ENCODE results near the gene GDPD3.

Gene GDPD3

GRCh38 chr16:30095166-30096078, 17.9 kb downstream of the GDPD3 start:
- peaks cover 20% of the 10 kb centered on the region for H3K9me3 ChIP-seq (ENCODE audit: control insufficient read depth, low read length)
- peaks cover 35% of the 10 kb centered on the region for H3K4me1 ChIP-seq (ENCODE audit: control insufficient read depth, insufficient read depth, low read length, poor library complexity, severe bottlenecking)
- H3K27ac ChIP-seq (ENCODE audit: insufficient read depth, low read length, poor library complexity, severe bottlenecking) = peak overlapping the region; percentile 82

DNA sequence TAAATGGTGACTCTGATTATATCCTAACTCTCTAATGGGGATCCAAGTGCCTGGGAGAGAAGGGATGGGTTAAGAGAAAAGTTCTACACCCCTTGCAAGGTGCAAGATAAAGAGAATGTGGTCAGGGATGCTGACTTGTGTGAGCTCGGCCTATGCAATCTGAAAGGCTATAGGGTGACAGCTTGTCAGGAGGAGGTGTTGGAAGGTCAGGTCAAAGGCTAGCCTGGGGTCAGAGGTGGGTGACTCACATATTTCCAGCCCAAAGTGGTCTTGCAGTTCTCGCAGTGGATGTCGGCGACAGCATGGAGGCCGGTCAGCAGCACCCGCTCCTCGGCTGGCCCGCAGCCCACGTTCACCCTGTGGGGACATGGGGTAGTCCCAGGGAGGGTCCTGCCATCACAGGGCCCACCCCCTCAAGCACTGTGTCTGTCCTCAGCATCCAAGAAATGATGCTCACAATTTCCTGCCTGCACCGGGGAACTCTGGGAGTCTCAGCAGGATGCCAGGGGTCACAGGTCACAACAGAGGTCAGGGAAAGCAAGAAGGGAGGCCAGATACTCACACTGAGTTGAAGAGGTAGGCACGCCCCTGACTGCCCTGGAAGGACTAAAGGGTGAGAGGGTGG, 18.7 kb downstream of the GDPD3 start:
- no peak for DNase-seq
- H3K36me3 ChIP-seq (ENCODE audit: control insufficient read depth, insufficient read depth, low read length) = peaks cover 8% of the 10 kb centered on the region
- peaks cover 20% of the 10 kb centered on the region for H3K9me3 ChIP-seq (ENCODE audit: control insufficient read depth, low read length)
- peak overlapping the region; percentile 74 for H3K4me3 ChIP-seq (ENCODE audit: insufficient read depth, low read depth, low read length, poor library complexity, severe bottlenecking)
- peak overlapping the region; percentile 82 for H3K27ac ChIP-seq (ENCODE audit: insufficient read depth, low read length, poor library complexity, severe bottlenecking)
- peaks cover 42% of the 10 kb centered on the region for H3K4me1 ChIP-seq (ENCODE audit: control insufficient read depth, insufficient read depth, low read length, poor library complexity, severe bottlenecking)
- no peaks in the 10 kb centered on the region for H3K27me3 ChIP-seq (replicated peaks; ENCODE audit: control insufficient read depth, insufficient read depth, low read length, poor library complexity, severe bottlenecking)

More at GRCh38 chr16:30095166-30096078, 17.9 kb downstream of the GDPD3 start:
- no peak for DNase-seq
- H3K36me3 ChIP-seq (ENCODE audit: control insufficient read depth, insufficient read depth, low read length) = peaks cover 8% of the 10 kb centered on the region
- H3K4me3 ChIP-seq (ENCODE audit: insufficient read depth, low read depth, low read length, poor library complexity, severe bottlenecking) = peak overlapping the region; percentile 74
- H3K27me3 ChIP-seq (replicated peaks; ENCODE audit: control insufficient read depth, insufficient read depth, low read length, poor library complexity, severe bottlenecking) = no peaks in the 10 kb centered on the region

GRCh38 chr16:30092373-30093010, 20.8 kb downstream of the GDPD3 start:
- Histone ChIP-seq H3K27me3 (replicated peaks; ENCODE audit: control insufficient read depth, insufficient read depth, low read length, poor library complexity, severe bottlenecking) (no peaks in the 10 kb centered on the region), H3K4me3 (ENCODE audit: insufficient read depth, low read depth, low read length, poor library complexity, severe bottlenecking) (peak overlapping the region; percentile 38), H3K36me3 (ENCODE audit: control insufficient read depth, insufficient read depth, low read length) (peaks cover 8% of the 10 kb centered on the region), H3K27ac (ENCODE audit: insufficient read depth, low read length, poor library complexity, severe bottlenecking) (peak overlapping the region; percentile 66), H3K9me3 (ENCODE audit: control insufficient read depth, low read length) (peaks cover 8% of the 10 kb centered on the region), H3K4me1 (ENCODE audit: control insufficient read depth, insufficient read depth, low read length, poor library complexity, severe bottlenecking) (peaks cover 42% of the 10 kb centered on the region)
- peak; percentile 58 to 68 (median 58) for DNase-seq

DNA sequence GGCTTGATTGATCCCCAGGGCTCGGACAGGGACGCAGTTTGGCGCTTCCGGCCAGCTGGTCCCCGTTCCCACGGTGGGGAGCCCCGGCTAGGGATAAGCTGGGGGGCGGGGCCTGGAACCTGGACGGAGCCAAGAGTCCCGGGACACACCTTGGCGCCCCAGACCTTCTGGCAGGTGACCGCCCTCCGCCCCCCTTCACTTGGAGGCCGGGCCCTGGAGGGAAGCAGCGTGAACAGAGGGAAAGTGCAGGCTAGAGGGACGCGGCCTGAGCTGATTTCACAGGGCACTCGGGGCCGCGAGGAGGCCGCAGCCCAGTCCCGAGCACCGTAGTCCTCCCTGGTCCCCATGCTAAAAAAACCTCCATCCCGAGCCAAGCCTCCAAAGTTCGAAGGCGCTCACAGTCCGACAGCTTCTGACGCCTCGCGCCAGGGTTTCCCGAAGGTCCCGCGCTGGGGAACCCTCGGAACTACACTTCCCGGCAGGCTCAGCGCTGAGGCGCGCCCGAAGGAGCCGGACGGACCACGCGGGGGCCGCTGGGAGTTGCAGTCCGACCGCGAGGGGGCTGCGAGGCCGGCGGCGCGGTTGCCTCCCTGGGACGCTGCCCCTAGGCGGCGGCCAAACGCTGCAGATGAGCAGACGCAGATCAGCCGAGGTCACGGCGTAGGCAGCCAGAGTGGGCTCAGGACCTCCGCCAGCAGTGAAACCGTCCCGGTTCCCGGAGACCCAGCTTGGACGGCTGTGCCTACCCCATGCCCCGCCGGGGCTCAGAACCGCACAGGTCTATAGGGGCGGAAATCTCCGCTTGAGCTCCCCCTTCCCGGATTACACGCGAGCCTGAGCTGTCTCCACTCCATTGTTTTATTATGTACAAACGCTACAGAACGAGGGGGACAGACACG, 21.6 kb downstream of the GDPD3 start, which contains the start of gene TBX6:
Gene TBX6, minus strand, starts transcription at position 451 of the 899 bp plus-strand sequence. CDS start 731 bp downstream, outside the sequence.
- peaks cover under 1% of the 10 kb centered on the region for H3K9me3 ChIP-seq (ENCODE audit: control insufficient read depth, low read length)
- H3K27ac ChIP-seq (ENCODE audit: insufficient read depth, low read length, poor library complexity, severe bottlenecking) = peak within 1 kb of the TSS; percentile 66
- peak within 1 kb of the TSS; percentile 38 for H3K4me3 ChIP-seq (ENCODE audit: insufficient read depth, low read depth, low read length, poor library complexity, severe bottlenecking)
- no peaks in the 10 kb centered on the region for H3K27me3 ChIP-seq (replicated peaks; ENCODE audit: control insufficient read depth, insufficient read depth, low read length, poor library complexity, severe bottlenecking)
- H3K4me1 ChIP-seq (ENCODE audit: control insufficient read depth, insufficient read depth, low read length, poor library complexity, severe bottlenecking) = peaks cover 42% of the 10 kb centered on the region
- H3K36me3 ChIP-seq (ENCODE audit: control insufficient read depth, insufficient read depth, low read length) = peaks cover 8% of the 10 kb centered on the region
- DNase-seq = peak; percentile 87 to 89 (median 87)

DNA sequence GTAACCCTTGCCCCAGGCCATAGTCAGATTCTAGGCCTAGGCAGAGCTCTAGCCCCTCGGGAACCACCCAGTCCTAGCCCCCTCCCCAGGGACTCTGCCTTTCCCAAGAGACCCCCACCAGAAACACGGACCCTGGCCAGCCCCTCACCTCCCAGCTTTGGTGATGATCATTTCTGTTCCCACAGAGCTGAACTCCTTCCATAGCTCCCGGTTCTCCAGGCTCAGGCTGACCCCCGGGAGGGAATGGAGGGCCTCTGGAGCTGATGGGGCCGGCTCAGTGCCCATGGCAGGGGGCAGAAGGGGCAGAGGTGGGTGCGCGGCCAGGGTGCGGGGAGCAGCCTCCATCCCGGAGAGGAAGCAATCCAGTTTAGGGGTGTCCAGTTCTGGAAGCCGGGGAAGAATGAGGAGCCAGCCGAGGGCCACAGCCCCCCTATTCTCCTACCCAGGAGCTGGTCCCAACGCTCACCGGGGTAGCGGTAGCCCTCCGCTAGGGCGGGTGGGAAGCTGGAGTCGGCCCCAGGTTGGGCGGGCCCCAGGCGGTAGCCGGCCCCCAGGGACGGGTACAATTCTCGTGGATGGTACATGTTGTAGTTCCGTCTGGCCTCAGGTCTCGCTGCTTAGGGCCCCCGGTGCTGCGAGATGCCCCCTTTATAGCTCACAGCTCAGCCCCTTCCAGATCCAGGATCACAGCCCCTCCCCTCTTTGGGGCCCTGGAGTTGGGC, 22.6 kb downstream of the GDPD3 start:
- Histone ChIP-seq H3K9me3 (ENCODE audit: control insufficient read depth, low read length) (no peaks in the 10 kb centered on the region), H3K27ac (ENCODE audit: insufficient read depth, low read length, poor library complexity, severe bottlenecking) (no peak overlapping the region), H3K4me3 (ENCODE audit: insufficient read depth, low read depth, low read length, poor library complexity, severe bottlenecking) (no peak overlapping the region), H3K4me1 (ENCODE audit: control insufficient read depth, insufficient read depth, low read length, poor library complexity, severe bottlenecking) (peaks cover 42% of the 10 kb centered on the region), H3K36me3 (ENCODE audit: control insufficient read depth, insufficient read depth, low read length) (peaks cover 8% of the 10 kb centered on the region), H3K27me3 (replicated peaks; ENCODE audit: control insufficient read depth, insufficient read depth, low read length, poor library complexity, severe bottlenecking) (no peaks in the 10 kb centered on the region)
- DNase-seq = no peak

- peaks cover 16% of the 10 kb centered on the region for H3K36me3 ChIP-seq (ENCODE audit: control insufficient read depth, insufficient read depth, low read length)
- H3K27ac ChIP-seq (ENCODE audit: insufficient read depth, low read length, poor library complexity, severe bottlenecking) = no peak overlapping the region
- H3K4me1 ChIP-seq (ENCODE audit: control insufficient read depth, insufficient read depth, low read length, poor library complexity, severe bottlenecking) = peaks cover 30% of the 10 kb centered on the region
Observed at GRCh38 chr16:30088832-30089624, 24.3 kb downstream of the GDPD3 start.

DNA sequence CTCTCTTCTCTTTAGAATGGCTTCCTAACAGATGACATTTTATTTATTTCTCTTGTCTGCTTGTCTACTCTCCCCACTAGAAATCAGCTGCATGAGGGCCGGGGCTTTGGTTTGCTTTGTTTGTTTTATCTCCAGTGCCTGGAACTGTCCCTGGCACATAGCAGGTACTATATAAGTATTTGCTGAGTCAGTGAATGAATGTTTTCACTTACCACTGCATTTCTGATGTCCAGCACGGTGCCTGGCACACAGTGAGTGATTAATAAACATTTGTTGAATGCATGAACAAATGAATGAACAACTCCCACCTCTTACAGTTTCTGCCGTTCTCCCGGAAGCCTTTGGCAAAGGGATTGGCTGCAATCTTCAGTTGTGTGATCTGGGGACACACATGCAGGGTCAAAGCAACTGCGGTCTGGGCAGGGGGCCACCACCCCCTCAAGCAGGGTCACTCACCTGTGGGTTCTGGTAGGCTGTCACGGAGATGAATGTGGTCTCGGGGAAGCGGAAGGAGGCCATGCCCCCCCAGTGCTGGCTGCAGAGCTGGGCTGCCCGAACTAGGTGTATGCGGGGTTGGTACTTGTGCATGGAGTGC, 25.0 kb downstream of the GDPD3 start:
- peaks cover 30% of the 10 kb centered on the region for H3K4me1 ChIP-seq (ENCODE audit: control insufficient read depth, insufficient read depth, low read length, poor library complexity, severe bottlenecking)
- no peak overlapping the region for H3K27ac ChIP-seq (ENCODE audit: insufficient read depth, low read length, poor library complexity, severe bottlenecking)
- H3K4me3 ChIP-seq (ENCODE audit: insufficient read depth, low read depth, low read length, poor library complexity, severe bottlenecking) = no peak overlapping the region
- H3K27me3 ChIP-seq (replicated peaks; ENCODE audit: control insufficient read depth, insufficient read depth, low read length, poor library complexity, severe bottlenecking) = no peaks in the 10 kb centered on the region
- no peaks in the 10 kb centered on the region for H3K9me3 ChIP-seq (ENCODE audit: control insufficient read depth, low read length)
- DNase-seq = no peak
- H3K36me3 ChIP-seq (ENCODE audit: control insufficient read depth, insufficient read depth, low read length) = peaks cover 23% of the 10 kb centered on the region

More at GRCh38 chr16:30088832-30089624, 24.3 kb downstream of the GDPD3 start:
- Histone ChIP-seq H3K27me3 (replicated peaks; ENCODE audit: control insufficient read depth, insufficient read depth, low read length, poor library complexity, severe bottlenecking) (no peaks in the 10 kb centered on the region), H3K4me3 (ENCODE audit: insufficient read depth, low read depth, low read length, poor library complexity, severe bottlenecking) (no peak overlapping the region), H3K9me3 (ENCODE audit: control insufficient read depth, low read length) (no peaks in the 10 kb centered on the region)
- DNase-seq = no peak

- Histone ChIP-seq H3K9me3 (ENCODE audit: control insufficient read depth, low read length) (no peaks in the 10 kb centered on the region), H3K27me3 (replicated peaks; ENCODE audit: control insufficient read depth, insufficient read depth, low read length, poor library complexity, severe bottlenecking) (no peaks in the 10 kb centered on the region), H3K4me3 (ENCODE audit: insufficient read depth, low read depth, low read length, poor library complexity, severe bottlenecking) (no peak overlapping the region), H3K4me1 (ENCODE audit: control insufficient read depth, insufficient read depth, low read length, poor library complexity, severe bottlenecking) (peaks cover 20% of the 10 kb centered on the region), H3K27ac (ENCODE audit: insufficient read depth, low read length, poor library complexity, severe bottlenecking) (no peak overlapping the region), H3K36me3 (ENCODE audit: control insufficient read depth, insufficient read depth, low read length) (peaks cover 33% of the 10 kb centered on the region)
- no peak for DNase-seq
Observed at GRCh38 chr16:30087181-30087898, 26.0 kb downstream of the GDPD3 start.

All from effector memory CD4-positive, alpha-beta T cell (primary cell).